GM18867 (cell line): ENCODE results near the gene APBA1.

Experiments
- ATAC-seq: cut with Tn5 transposase; IDR thresholded peaks from one replicate; pipeline ENCODE4 v1.9.1; 2021; ENCODE audit warnings: mild to moderate bottlenecking, moderate library complexity; ENCODE audit not compliant: unreplicated experiment

The APBA1 gene

GRCh38 chr9:69494208-69494607 is 178.0 kb downstream of the APBA1 start:
- ATAC-seq: no peak

GRCh38 chr9:69486498-69486897 is 185.7 kb downstream of the APBA1 start:
- no peak for ATAC-seq

- peak; percentile 41 for ATAC-seq
Observed at GRCh38 chr9:69485466-69485865, 186.7 kb downstream of the APBA1 start.

- no peak for ATAC-seq
Observed at GRCh38 chr9:69483886-69484422, 188.2 kb downstream of the APBA1 start.

- ATAC-seq: no peak
Observed at GRCh38 chr9:69476797-69477196, 195.4 kb downstream of the APBA1 start.

GRCh38 chr9:69476016-69476415 is 196.2 kb downstream of the APBA1 start:
- no peak for ATAC-seq

GRCh38 chr9:69474821-69475220 is 197.3 kb downstream of the APBA1 start:
- ATAC-seq: peak; percentile 94

- ATAC-seq: no peak
Observed at GRCh38 chr9:69472101-69472620, 200.0 kb downstream of the APBA1 start.

- ATAC-seq: no peak
Observed at GRCh38 chr9:69471433-69471832, 200.7 kb downstream of the APBA1 start.

GRCh38 chr9:69470186-69470977 is 201.8 kb downstream of the APBA1 start:
- no peak for ATAC-seq

GRCh38 chr9:69469136-69469535 is 203.0 kb downstream of the APBA1 start:
- ATAC-seq: no peak

- ATAC-seq: no peak
Observed at GRCh38 chr9:69468380-69468779, 203.8 kb downstream of the APBA1 start.

GRCh38 chr9:69466151-69466550 is 206.0 kb downstream of the APBA1 start:
- no peak for ATAC-seq

- ATAC-seq: no peak
Observed at GRCh38 chr9:69465473-69465872, 206.7 kb downstream of the APBA1 start.

- no peak for ATAC-seq
Observed at GRCh38 chr9:69463497-69464068, 208.6 kb downstream of the APBA1 start.

- no peak for ATAC-seq
Observed at GRCh38 chr9:69462394-69462793, 209.8 kb downstream of the APBA1 start.

- ATAC-seq: no peak
Observed at GRCh38 chr9:69461103-69461887, 210.9 kb downstream of the APBA1 start.

- ATAC-seq: no peak
Observed at GRCh38 chr9:69460012-69460411, 212.2 kb downstream of the APBA1 start.

- ATAC-seq: no peak
Observed at GRCh38 chr9:69458176-69458575, 214.0 kb downstream of the APBA1 start.

- no peak for ATAC-seq
Observed at GRCh38 chr9:69456201-69456600, 216.0 kb downstream of the APBA1 start.

- ATAC-seq: no peak
Observed at GRCh38 chr9:69455311-69455710, 216.9 kb downstream of the APBA1 start.
